KMS-11 (cell line): ENCODE measurements around the gene MGRN1.

Experiments used
- H2AFZ ChIP-seq: fragments of 200-600 bp; sonication (generic); 2 replicates; pipeline ENCODE4 v1.6.1; 2016; ENCODE audit warnings: antibody characterized with exemption, mixed run types, low read depth
- H3K27ac ChIP-seq: fragments of 200-600 bp; sonication (generic); 2 replicates; pipeline ENCODE4 v1.6.1; 2016; ENCODE audit warnings: mild to moderate bottlenecking, mixed run types
- H3K27me3 ChIP-seq: fragments of 200-600 bp; sonication (generic); 2 replicates; pipeline ENCODE4 v1.6.1; 2017; ENCODE audit warnings: mild to moderate bottlenecking, low read depth, mixed run types, moderate library complexity; ENCODE audit not compliant: insufficient read depth
- H3K36me3 ChIP-seq: fragments of 200-600 bp; sonication (generic); 2 replicates; pipeline ENCODE4 v1.6.1; 2017; ENCODE audit warnings: mild to moderate bottlenecking, mixed run types; ENCODE audit not compliant: insufficient read depth
- H3K4me1 ChIP-seq: fragments of 200-600 bp; sonication (generic); 2 replicates; pipeline ENCODE4 v1.6.1; 2016; ENCODE audit warnings: mild to moderate bottlenecking, low read depth, mixed run types; ENCODE audit not compliant: poor library complexity, severe bottlenecking
- H3K4me2 ChIP-seq: fragments of 200-600 bp; sonication (generic); 2 replicates; pipeline ENCODE4 v1.7.0; 2016; ENCODE audit warnings: mild to moderate bottlenecking, mixed run types
- H3K4me3 ChIP-seq: fragments of 200-600 bp; sonication (generic); IDR thresholded peaks from 2 replicates; pipeline ENCODE4 v1.6.1; 2017; ENCODE audit warnings: low read depth, low read length, mixed read lengths; ENCODE audit not compliant: insufficient read depth
- H3K79me2 ChIP-seq: fragments of 200-600 bp; sonication (generic); 2 replicates; pipeline ENCODE4 v1.6.1; 2016; ENCODE audit warnings: low read depth, mixed run types; ENCODE audit not compliant: insufficient read depth
- H3K9ac ChIP-seq: fragments of 200-600 bp; sonication (generic); 2 replicates; pipeline ENCODE4 v1.6.1; 2016; ENCODE audit warnings: mild to moderate bottlenecking, mixed run types
- H4K20me1 ChIP-seq: fragments of 200-600 bp; sonication (generic); 2 replicates; pipeline ENCODE4 v1.6.1; 2016; ENCODE audit warnings: mild to moderate bottlenecking, mixed run types; ENCODE audit not compliant: insufficient read depth
- CTCF ChIP-seq: fragments of 200-600 bp; sonication (generic); conservative IDR thresholded peaks from 2 replicates; pipeline ENCODE4 v1.6.1; 2017; ENCODE audit warnings: low read depth, mild to moderate bottlenecking, antibody characterized with exemption, low read length, moderate library complexity, mixed read lengths

MGRN1 gene

DNA sequence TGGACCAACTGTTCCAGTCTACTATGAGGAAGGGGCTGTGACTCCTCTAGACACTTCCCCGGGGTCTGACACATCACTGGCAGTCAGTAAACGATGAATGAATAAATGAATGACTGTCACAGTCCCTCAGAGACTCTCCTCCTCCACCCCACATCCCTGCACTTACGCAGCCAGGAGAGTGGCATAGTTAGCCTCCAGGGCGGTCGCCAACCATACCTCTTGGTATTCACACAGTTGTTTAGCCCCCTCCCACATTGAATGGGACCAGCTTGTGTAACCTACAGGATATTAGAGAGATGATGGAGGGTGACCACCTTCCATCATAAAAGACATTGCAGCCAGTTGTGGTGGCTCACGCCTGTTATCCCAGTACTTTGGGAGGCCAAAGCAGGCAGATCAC is 35.7 kb upstream of the MGRN1 start:
- Histone ChIP-seq H3K27ac (no peak overlapping the region), H3K36me3 (no peaks in the 10 kb centered on the region), H3K9ac (no peak overlapping the region), H3K79me2 (no peaks in the 10 kb centered on the region), H3K4me1 (peaks cover 3% of the 10 kb centered on the region), H3K4me3 (no peak overlapping the region), H4K20me1 (no peaks in the 10 kb centered on the region), H2AFZ (no peak overlapping the region), H3K27me3 (peaks cover 7% of the 10 kb centered on the region), H3K4me2 (no peak overlapping the region)
- no peak for TF ChIP-seq CTCF

GRCh38 chr16:4591191-4591590 is 33.4 kb upstream of the MGRN1 start:
- Histone ChIP-seq H2AFZ (no peak overlapping the region), H3K27ac (no peak overlapping the region), H3K4me2 (no peak overlapping the region), H3K27me3 (peaks cover 29% of the 10 kb centered on the region), H4K20me1 (no peaks in the 10 kb centered on the region), H3K36me3 (no peaks in the 10 kb centered on the region), H3K9ac (no peak overlapping the region), H3K4me3 (no peak overlapping the region), H3K79me2 (no peaks in the 10 kb centered on the region), H3K4me1 (no peaks in the 10 kb centered on the region)
- no peak for TF ChIP-seq CTCF

DNA sequence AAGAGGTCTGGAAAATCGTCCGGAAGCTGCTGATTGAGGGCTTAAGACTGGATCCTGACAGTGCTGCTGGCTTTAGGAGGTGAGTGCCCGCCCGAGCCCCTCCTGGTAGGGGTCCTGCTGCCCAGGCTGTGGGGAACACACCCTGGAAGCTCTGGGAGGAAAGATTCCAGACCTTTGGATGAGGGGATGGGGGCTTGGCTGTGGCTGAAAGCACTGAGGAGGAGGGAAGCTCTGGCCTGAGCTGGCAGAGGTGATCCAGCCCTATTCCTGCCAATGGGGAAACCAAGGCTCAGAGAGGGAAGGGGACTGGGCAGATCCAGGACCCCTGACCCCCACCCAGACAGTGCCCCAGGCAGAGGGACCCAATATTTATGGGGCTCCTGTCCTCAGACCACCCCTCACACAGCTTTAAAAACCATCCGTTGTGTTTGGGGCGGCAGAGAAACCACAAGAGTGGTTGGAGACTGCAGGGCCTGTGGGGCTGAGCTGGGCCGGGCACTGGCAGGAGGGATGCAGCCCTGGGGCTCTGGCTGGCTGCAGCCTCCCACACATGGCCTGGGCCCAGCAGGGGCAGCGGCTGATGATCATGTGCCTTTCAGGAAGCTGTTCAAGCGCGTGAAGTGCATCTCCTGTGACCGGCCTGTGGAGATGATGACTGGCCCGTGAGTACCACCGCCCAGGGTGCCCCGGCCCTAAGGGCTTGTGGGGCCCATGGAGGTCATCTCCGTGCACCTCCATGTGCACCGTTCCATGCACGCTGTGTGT is 32.7 kb upstream of the MGRN1 start:
- no peak overlapping the region for H3K4me3 ChIP-seq
- no peak overlapping the region for H3K27ac ChIP-seq
- H3K79me2 ChIP-seq, result no peaks in the 10 kb centered on the region
- no peak overlapping the region for H2AFZ ChIP-seq
- no peaks in the 10 kb centered on the region for H3K4me1 ChIP-seq
- H3K27me3 ChIP-seq, result peaks cover 34% of the 10 kb centered on the region
- no peak overlapping the region for H3K4me2 ChIP-seq
- TF ChIP-seq CTCF, result no peak
- H3K9ac ChIP-seq, result no peak overlapping the region
- H4K20me1 ChIP-seq, result no peaks in the 10 kb centered on the region
- no peaks in the 10 kb centered on the region for H3K36me3 ChIP-seq

DNA sequence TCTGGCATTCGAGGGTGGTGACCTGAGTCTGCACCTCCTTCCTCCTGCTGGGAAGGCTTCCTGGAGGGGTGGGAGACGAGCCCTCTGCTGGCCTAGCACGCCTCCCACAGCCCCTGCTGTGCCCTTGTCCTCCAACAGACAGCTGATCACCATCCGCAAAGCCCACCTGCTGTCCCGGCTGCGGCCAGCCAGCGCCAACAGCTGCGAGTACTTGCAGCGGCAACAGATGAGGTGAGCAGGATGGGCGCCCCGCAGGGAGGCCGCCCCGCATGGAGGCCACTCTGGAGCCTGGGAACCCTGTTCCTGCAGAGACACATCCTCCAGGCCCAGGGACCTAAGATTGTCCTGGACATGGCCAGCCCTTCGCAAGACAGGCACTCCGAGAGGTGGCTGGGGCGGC is 31.5 kb upstream of the MGRN1 start:
- H2AFZ ChIP-seq, result no peak overlapping the region
- no peak for TF ChIP-seq CTCF
- H4K20me1 ChIP-seq, result no peaks in the 10 kb centered on the region
- no peak overlapping the region for H3K27ac ChIP-seq
- no peaks in the 10 kb centered on the region for H3K36me3 ChIP-seq
- no peaks in the 10 kb centered on the region for H3K4me1 ChIP-seq
- H3K9ac ChIP-seq, result no peak overlapping the region
- H3K4me2 ChIP-seq, result no peak overlapping the region
- H3K27me3 ChIP-seq, result peaks cover 41% of the 10 kb centered on the region
- no peak overlapping the region for H3K4me3 ChIP-seq
- no peaks in the 10 kb centered on the region for H3K79me2 ChIP-seq
